ENCODE results near the gene BCL3. TPM values are rescaled to one million over a fixed set of nuclear protein-coding genes. Genes with fewer than 3 reads are reported as not detected.

Gene BCL3
- total RNA-seq, result 100 to 1,000 TPM in 1 of 4 donors, 10 to 100 TPM in 3; 43.8 to 181 (median 69.5) TPM

DNA sequence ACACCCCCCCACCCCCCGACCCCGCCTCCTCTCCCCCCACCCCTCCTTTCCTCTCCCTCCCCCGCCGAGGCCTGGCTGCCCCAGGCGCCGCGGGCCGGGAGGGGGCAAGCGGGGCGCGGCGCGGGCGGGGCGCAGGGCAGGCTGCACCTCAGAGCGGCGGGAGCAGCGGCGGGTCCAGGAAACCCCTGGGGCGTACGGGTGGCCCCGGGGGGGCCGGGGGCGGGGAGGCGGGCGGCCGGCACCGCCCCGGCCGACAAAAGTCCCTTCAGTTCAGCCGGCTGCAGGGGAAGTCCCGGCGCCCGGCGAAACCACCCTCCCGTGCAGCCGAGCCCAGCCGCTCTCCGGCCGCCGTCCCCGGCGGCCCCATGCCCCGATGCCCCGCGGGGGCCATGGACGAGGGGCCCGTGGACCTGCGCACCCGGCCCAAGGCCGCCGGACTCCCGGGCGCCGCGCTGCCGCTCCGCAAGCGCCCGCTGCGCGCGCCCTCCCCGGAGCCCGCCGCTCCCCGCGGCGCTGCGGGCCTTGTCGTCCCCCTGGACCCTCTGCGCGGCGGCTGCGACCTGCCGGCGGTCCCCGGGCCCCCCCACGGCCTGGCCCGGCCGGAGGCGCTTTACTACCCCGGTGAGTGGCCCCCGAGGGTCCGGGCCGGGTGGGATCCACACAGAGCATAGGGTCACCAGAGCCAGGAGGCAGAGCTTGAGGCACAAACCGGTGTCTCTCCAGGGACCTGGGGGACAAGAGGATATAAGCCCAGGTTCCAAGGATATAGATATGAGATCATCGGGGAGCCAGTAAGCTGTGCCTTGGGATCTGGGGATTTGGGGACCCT, at the start of gene BCL3:
Gene BCL3 (plus strand): TSS at position 283 of the 829 bp plus-strand sequence. CDS start 83 bp downstream, at position 366.
- H3K4me3 ChIP-seq, result peak within 1 kb of the TSS; percentile 64 to 93 (median 80)
- peaks cover 0 to 6% (median 0%) of the 10 kb centered on the region in 4 donors for H3K36me3 ChIP-seq
- H3K9me3 ChIP-seq, result no peaks in the 10 kb centered on the region
- H3K27ac ChIP-seq, result peak within 1 kb of the TSS; percentile 96 to 99 (median 97)
- peak; percentile 90 for DNase-seq
- TF ChIP-seq EP300 (IDR thresholded peaks at IDR 0.05; ENCODE audit: low read depth) (no peak), POLR2A (IDR thresholded peaks at IDR 0.05) (peak; percentile 20), POLR2AphosphoS5 (IDR thresholded peaks at IDR 0.05) (peak; percentile 54 to 70 (median 64)), CTCF (IDR thresholded peaks at IDR 0.05) (no peak)
- H3K4me1 ChIP-seq, result peaks cover 41 to 89% (median 83%) of the 10 kb centered on the region in 4 donors
- in situ Hi-C loops (cut with MboI; ENCODE audit: low pct_ligation_motif_present in 1 of 4, low pct_unique_long_range_greater_than_20kb in 1 of 4, low sequenced_read_pairs in 3 of 4), result no loop called here
- intact Hi-C loops (cut with DNase I; ENCODE audit: low total_unique reads), result no loop called here
- WGBS, 2 donors (ENCODE audit: low coverage in 1 of 2), result 0% methylated on average over 45 of the region's 88 CpGs; no CpG with 5 or more reads in 1 of the 2 donors
- H3K27me3 ChIP-seq, result no peaks in the 10 kb centered on the region

DNA sequence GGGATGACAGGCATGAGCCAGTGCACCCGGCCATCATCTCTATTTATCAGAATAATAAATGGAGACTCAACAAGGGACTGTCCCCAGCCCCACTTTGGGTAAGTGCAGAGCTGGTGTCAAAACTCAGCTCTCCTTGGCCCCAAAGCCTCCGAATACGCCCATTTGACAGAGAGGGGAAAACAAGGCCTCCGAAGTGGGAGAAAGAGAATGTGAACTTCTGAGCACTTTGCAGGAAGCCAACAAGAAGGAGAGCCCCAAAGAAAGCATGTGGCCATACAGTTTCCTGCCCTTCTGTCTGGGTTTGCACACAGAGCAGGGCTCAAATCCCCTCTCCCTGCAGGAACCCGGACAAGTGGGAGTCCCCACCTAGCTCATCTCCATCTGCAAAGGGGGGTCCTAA, 48.0 kb upstream of the BCL3 start:
- intact Hi-C loops (cut with DNase I; ENCODE audit: low total_unique reads) (no loop called here), in situ Hi-C loops (cut with MboI; ENCODE audit: low pct_ligation_motif_present in 1 of 4, low pct_unique_long_range_greater_than_20kb in 1 of 4, low sequenced_read_pairs in 3 of 4) (no loop called here)
- H3K27me3 ChIP-seq, result no peaks in the 10 kb centered on the region

DNA sequence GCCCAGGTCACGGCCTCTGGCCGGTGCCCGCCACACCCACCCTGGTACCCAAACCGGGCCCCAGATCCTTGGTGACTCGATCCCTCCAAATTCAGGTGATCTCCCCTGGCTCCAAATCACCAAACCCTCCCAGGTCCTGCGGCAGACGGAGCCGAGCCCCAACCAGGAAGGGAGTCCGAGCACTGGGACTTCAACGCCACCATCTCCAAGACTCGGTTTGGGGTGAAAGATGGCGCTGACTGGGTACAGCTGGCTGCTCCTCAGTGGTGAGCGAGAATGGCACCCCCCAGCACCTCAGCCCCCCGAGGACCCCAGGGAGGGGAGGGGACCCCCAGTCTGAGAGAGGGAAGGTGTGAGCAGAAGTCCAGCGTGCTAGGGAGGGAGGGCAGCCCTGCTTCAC, 47.3 kb upstream of the BCL3 start:
- peaks cover 0 to 21% (median 11%) of the 10 kb centered on the region in 4 donors for H3K4me1 ChIP-seq
- peak overlapping the region in 3 of 4 donors; percentile 21 to 25 (median 21) for H3K27ac ChIP-seq
- in situ Hi-C loops (cut with MboI; ENCODE audit: low pct_ligation_motif_present in 1 of 4, low pct_unique_long_range_greater_than_20kb in 1 of 4, low sequenced_read_pairs in 3 of 4), result no loop called here
- H3K36me3 ChIP-seq, result no peaks in the 10 kb centered on the region
- TF ChIP-seq CTCF (IDR thresholded peaks at IDR 0.05) (no peak), POLR2AphosphoS5 (IDR thresholded peaks at IDR 0.05) (no peak), POLR2A (IDR thresholded peaks at IDR 0.05) (no peak), EP300 (IDR thresholded peaks at IDR 0.05; ENCODE audit: low read depth) (no peak)
- intact Hi-C loops (cut with DNase I; ENCODE audit: low total_unique reads), result no loop called here
- H3K4me3 ChIP-seq, result no peak overlapping the region
- no peak for DNase-seq
- H3K9me3 ChIP-seq, result no peaks in the 10 kb centered on the region
- no peaks in the 10 kb centered on the region for H3K27me3 ChIP-seq
- 79% methylated on average over 15 of the region's 15 CpGs; no CpG with 5 or more reads in 1 of the 2 donors for WGBS, 2 donors (ENCODE audit: low coverage in 1 of 2)

More for the DNA sequence above, 48.0 kb upstream of the BCL3 start:
- WGBS, 2 donors (ENCODE audit: low coverage in 1 of 2), result 81 to 100% methylated on average over 2 to 5 of the region's 5 CpGs
- Histone ChIP-seq H3K4me3 (no peak overlapping the region), H3K9me3 (no peaks in the 10 kb centered on the region), H3K4me1 (peaks cover 0 to 21% (median 13%) of the 10 kb centered on the region in 4 donors), H3K27ac (peak overlapping the region in 3 of 4 donors; percentile 21 to 25 (median 21)), H3K36me3 (no peaks in the 10 kb centered on the region)
- DNase-seq, result no peak
- TF ChIP-seq POLR2A (IDR thresholded peaks at IDR 0.05) (no peak), POLR2AphosphoS5 (IDR thresholded peaks at IDR 0.05) (no peak), CTCF (IDR thresholded peaks at IDR 0.05) (no peak), EP300 (IDR thresholded peaks at IDR 0.05; ENCODE audit: low read depth) (no peak)

GRCh38 chr19:44702551-44703176, 45.8 kb upstream of the BCL3 start:
- H3K27ac ChIP-seq, result no peak overlapping the region
- DNase-seq, result no peak
- WGBS, 2 donors (ENCODE audit: low coverage in 1 of 2), result 86 to 100% methylated on average over 2 to 17 of the region's 17 CpGs
- in situ Hi-C loops (cut with MboI; ENCODE audit: low pct_ligation_motif_present in 1 of 4, low pct_unique_long_range_greater_than_20kb in 1 of 4, low sequenced_read_pairs in 3 of 4) (no loop called here), intact Hi-C loops (cut with DNase I; ENCODE audit: low total_unique reads) (no loop called here)
- no peaks in the 10 kb centered on the region for H3K36me3 ChIP-seq
- peaks cover 0 to 21% (median 10%) of the 10 kb centered on the region in 4 donors for H3K4me1 ChIP-seq
- H3K9me3 ChIP-seq, result no peaks in the 10 kb centered on the region
- H3K4me3 ChIP-seq, result no peak overlapping the region
- no peaks in the 10 kb centered on the region for H3K27me3 ChIP-seq
- no peak for TF ChIP-seq POLR2A (IDR thresholded peaks at IDR 0.05)
- TF ChIP-seq EP300 (IDR thresholded peaks at IDR 0.05; ENCODE audit: low read depth), result no peak
- TF ChIP-seq CTCF (IDR thresholded peaks at IDR 0.05), result no peak
- TF ChIP-seq POLR2AphosphoS5 (IDR thresholded peaks at IDR 0.05), result no peak

Data from transverse colon (tissue), 4 donors.